ENCODE data around the gene LPO.

LPO gene

DNA sequence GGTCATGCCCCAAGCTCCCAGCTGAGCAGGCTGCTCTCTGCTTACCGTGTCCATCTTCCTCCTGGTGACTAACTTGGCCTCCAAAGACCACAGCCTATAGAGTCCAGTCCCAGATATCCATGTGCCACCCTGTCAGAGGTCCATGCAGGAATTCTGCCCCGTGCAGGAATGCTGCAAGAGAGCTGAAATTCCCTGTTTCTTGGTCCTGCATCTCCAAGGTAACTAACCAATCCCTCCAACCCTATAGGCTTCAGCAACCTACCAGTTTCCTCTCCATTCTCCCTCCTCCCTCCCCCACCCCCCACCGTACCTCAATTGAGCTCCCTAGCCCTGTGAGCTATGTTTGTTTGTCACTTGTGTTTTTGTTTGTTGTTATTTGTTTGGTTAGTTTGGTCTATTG is 9.7 kb upstream of the LPO start:
- TF ChIP-seq, protein P1, sequence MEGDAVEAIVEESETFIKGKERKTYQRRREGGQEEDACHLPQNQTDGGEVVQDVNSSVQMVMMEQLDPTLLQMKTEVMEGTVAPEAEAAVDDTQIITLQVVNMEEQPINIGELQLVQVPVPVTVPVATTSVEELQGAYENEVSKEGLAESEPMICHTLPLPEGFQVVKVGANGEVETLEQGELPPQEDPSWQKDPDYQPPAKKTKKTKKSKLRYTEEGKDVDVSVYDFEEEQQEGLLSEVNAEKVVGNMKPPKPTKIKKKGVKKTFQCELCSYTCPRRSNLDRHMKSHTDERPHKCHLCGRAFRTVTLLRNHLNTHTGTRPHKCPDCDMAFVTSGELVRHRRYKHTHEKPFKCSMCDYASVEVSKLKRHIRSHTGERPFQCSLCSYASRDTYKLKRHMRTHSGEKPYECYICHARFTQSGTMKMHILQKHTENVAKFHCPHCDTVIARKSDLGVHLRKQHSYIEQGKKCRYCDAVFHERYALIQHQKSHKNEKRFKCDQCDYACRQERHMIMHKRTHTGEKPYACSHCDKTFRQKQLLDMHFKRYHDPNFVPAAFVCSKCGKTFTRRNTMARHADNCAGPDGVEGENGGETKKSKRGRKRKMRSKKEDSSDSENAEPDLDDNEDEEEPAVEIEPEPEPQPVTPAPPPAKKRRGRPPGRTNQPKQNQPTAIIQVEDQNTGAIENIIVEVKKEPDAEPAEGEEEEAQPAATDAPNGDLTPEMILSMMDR (IDR thresholded peaks at IDR 0.05; ENCODE audit: borderline replicate concordance, insufficient read depth, low read depth, low read length) = no peak
- no peak overlapping the region for H3K4me3 ChIP-seq (ENCODE audit: low read depth, low read length)

DNA sequence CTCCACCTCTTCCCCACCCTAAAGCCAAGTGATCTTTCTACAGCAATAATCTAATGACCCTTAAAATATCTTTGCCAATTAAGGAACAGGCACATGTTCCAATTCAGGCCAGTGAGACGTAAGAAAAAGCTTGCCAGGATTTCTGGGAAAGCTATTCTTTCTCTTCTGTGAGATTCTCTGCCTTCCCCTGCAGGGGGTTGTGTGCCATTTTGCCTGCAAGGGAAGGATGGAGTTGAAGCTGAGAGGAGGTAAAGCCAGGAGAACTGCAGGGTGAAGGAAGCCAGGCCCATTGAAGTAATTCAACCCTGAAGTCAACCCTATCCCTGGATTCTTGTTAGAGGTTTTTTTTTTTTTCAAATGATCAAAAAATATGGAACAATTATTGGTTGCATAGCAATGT is 9.0 kb upstream of the LPO start:
- TF ChIP-seq, protein P1 (IDR thresholded peaks at IDR 0.05; ENCODE audit: borderline replicate concordance, insufficient read depth, low read depth, low read length) = no peak

DNA sequence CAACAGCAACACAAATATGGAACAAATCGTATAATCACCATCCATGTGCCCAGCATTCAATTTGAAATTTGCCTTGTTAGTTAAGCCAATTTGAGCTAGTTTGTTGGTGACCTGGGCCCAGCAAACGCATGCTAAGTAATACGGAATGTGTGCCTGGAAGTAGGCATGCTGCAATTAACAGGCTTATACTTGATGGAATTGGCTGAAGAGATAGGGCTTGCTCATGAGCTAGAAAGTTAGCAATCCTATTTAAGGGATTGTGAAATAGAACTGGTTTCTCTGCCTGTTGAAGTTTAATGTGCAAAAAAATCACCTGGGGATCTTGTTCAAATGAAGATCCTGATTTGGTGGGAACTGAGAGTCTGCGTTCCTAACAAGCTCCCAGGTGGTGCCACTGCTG is 8.5 kb upstream of the LPO start:
- no peak overlapping the region for H3K4me3 ChIP-seq (ENCODE audit: low read depth, low read length)
- TF ChIP-seq, protein P1 (IDR thresholded peaks at IDR 0.05; ENCODE audit: borderline replicate concordance, insufficient read depth, low read depth, low read length) = no peak

More for the DNA sequence above, 9.0 kb upstream of the LPO start:
- H3K4me3 ChIP-seq (ENCODE audit: low read depth, low read length) = no peak overlapping the region

GRCh38 chr17:58231641-58232040 is 6.7 kb upstream of the LPO start:
- H3K4me3 ChIP-seq (ENCODE audit: low read depth, low read length) = no peak overlapping the region
- TF ChIP-seq, protein P1 (IDR thresholded peaks at IDR 0.05; ENCODE audit: borderline replicate concordance, insufficient read depth, low read depth, low read length) = no peak

- H3K4me3 ChIP-seq (ENCODE audit: low read depth, low read length) = no peak overlapping the region
- TF ChIP-seq, protein P1 (IDR thresholded peaks at IDR 0.05; ENCODE audit: borderline replicate concordance, insufficient read depth, low read depth, low read length) = peak; percentile 32; the same call in 1 of the 2 replicates
Observed at GRCh38 chr17:58232707-58233156, 5.7 kb upstream of the LPO start.

DNA sequence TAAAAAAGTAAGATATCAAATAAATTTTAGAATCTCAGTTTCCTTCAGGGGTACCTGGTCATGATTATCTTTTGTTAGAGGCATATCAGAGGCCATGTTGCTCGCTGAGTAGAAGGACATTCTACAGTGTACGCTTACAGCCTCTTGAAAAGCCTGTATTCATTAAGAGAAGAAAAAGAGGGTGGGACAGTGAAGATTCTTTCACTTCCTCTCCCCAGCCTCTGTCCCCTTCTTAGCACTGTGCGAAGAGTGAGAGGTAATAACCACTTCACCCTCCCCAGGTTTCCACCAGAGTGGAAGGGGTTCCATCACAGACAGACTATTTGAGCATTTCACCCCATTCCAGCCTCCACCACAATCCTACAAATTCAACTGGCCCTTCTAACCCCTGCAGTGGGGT is 4.8 kb upstream of the LPO start:
- TF ChIP-seq, protein P1 (IDR thresholded peaks at IDR 0.05; ENCODE audit: borderline replicate concordance, insufficient read depth, low read depth, low read length) = no peak
- no peak overlapping the region for H3K4me3 ChIP-seq (ENCODE audit: low read depth, low read length)

GRCh38 chr17:58234512-58234911 is 3.9 kb upstream of the LPO start:
- TF ChIP-seq, protein P1 (IDR thresholded peaks at IDR 0.05; ENCODE audit: borderline replicate concordance, insufficient read depth, low read depth, low read length) = no peak
- no peak overlapping the region for H3K4me3 ChIP-seq (ENCODE audit: low read depth, low read length)
